K562 (cell line): Measurements from ENCODE around the gene WDR62. TPM values are rescaled to one million over a fixed set of nuclear protein-coding genes. Genes with fewer than 3 reads are reported as not detected.

Experiments used
- ASH1L ChIP-seq: fragments of 450-650 bp; IDR thresholded peaks from 2 replicates; pipeline ENCODE4 v1.6.1; 2018; ENCODE audit warnings: borderline replicate concordance, mild to moderate bottlenecking, low read depth; ENCODE audit not compliant: partially characterized antibody
- BCOR ChIP-seq: fragments of 450-650 bp; IDR thresholded peaks from 2 replicates; pipeline ENCODE4 v1.6.1; 2016
- BRD4 ChIP-seq: fragments of 200-600 bp; sonication (generic); IDR thresholded peaks from 2 replicates; pipeline ENCODE4 v1.6.1; 2017; ENCODE audit warnings: inconsistent platforms
- BRD9 ChIP-seq: fragments of 450-650 bp; IDR thresholded peaks from 2 replicates; pipeline ENCODE4 v1.6.1; 2018; ENCODE audit warnings: low read depth; ENCODE audit not compliant: partially characterized antibody
- FIP1L1 ChIP-seq: fragments of 200-400 bp; formaldehyde crosslinking; IDR thresholded peaks from 2 replicates; pipeline ENCODE4 v1.6.1; 2018; ENCODE audit warnings: mild to moderate bottlenecking, low read depth, low read length; ENCODE audit not compliant: poor library complexity, severe bottlenecking
- GMEB1 ChIP-seq: fragments of 250-450 bp; sonication (Bioruptor Pico); IDR thresholded peaks from 2 replicates; pipeline ENCODE4 v1.4.0; 2020; ENCODE audit warnings: mild to moderate bottlenecking
- GTF2F1 ChIP-seq: IDR thresholded peaks from 2 replicates; pipeline ENCODE4 v1.6.1; 2011; ENCODE audit warnings: low read depth, low read length, improper control_type of control experiment
- HDAC6 ChIP-seq: IDR thresholded peaks from 2 replicates; pipeline ENCODE4 v1.6.1; 2012; ENCODE audit warnings: low read depth, mild to moderate bottlenecking, control low read depth, inconsistent platforms, low read length, moderate library complexity
- HNRNPH1 ChIP-seq: fragments of 200-400 bp; formaldehyde crosslinking; optimal IDR thresholded peaks from 2 replicates; pipeline ENCODE3; 2017; ENCODE audit warnings: low read depth, mild to moderate bottlenecking, low read length, moderate library complexity
- ID3 ChIP-seq, 2 experiments: fragments of 250-450 bp in 1 of 2; fragments of 450-650 bp in 1 of 2; sonication (Bioruptor Pico) in 1 of 2; IDR thresholded peaks; 2 replicates each; pipeline versions ENCODE4 v1.6.1 to v1.8.0; 2016 to 2021; ENCODE audit warnings: mild to moderate bottlenecking in 2 of 2, moderate library complexity in 2 of 2, missing compliant biosample characterization in 1 of 2, missing genetic modification characterization in 1 of 2
- KDM5B ChIP-seq: fragments of 200-600 bp; sonication (generic); IDR thresholded peaks from 2 replicates; pipeline ENCODE4 v1.6.1; 2012; ENCODE audit warnings: low read depth, mild to moderate bottlenecking, moderate library complexity, low read length, control low read depth, inconsistent platforms; ENCODE audit not compliant: insufficient replicate concordance
- KLF13 ChIP-seq: fragments of 450-650 bp; IDR thresholded peaks from 2 replicates; pipeline ENCODE4 v1.6.1; 2016; ENCODE audit warnings: missing genetic modification characterization, low read depth, mild to moderate bottlenecking, missing compliant biosample characterization, moderate library complexity, borderline replicate concordance
- LEF1 ChIP-seq: fragments of 450-650 bp; IDR thresholded peaks from 2 replicates; pipeline ENCODE4 v1.6.1; 2016; ENCODE audit warnings: mild to moderate bottlenecking
- MYC ChIP-seq, 2 experiments: fragments of 250-450 bp in 1 of 2; sonication (Bioruptor Pico) in 1 of 2; IDR thresholded peaks; 2 replicates each; pipeline versions ENCODE4 v1.5.1 to v1.6.1; 2012 to 2021; ENCODE audit warnings: low read depth in 2 of 2, borderline replicate concordance in 1 of 2, improper control_type of control experiment in 1 of 2, low read length in 1 of 2, mild to moderate bottlenecking in 1 of 2, moderate library complexity in 1 of 2
- NBN ChIP-seq: fragments of 450-650 bp; IDR thresholded peaks from 2 replicates; pipeline ENCODE4 v1.6.1; 2016; ENCODE audit warnings: low read depth, mild to moderate bottlenecking
- NRF1 ChIP-seq, 2 experiments: fragments of 450-650 bp; IDR thresholded peaks in 1 of 2; conservative IDR thresholded peaks in 1 of 2; 2 replicates each; pipeline ENCODE4 v1.6.1; 2014; ENCODE audit warnings: mild to moderate bottlenecking in 2 of 2
- PHB ChIP-seq: fragments of 250-450 bp; sonication (Bioruptor Pico); IDR thresholded peaks from 2 replicates; pipeline ENCODE4 v1.5.0; 2021
- SMARCA5 ChIP-seq: fragments of 450-650 bp; IDR thresholded peaks from 2 replicates; pipeline ENCODE4 v1.6.1; 2016
- SNRNP70 ChIP-seq: fragments of 200-400 bp; formaldehyde crosslinking; optimal IDR thresholded peaks from 2 replicates; pipeline ENCODE3; 2017; ENCODE audit warnings: low read depth, low read length
- SOX6 ChIP-seq: fragments of 450-650 bp; IDR thresholded peaks from 2 replicates; pipeline ENCODE4 v1.6.1; 2014; ENCODE audit warnings: mild to moderate bottlenecking
- SRSF3 ChIP-seq: fragments of 200-400 bp; formaldehyde crosslinking; IDR thresholded peaks from 2 replicates; pipeline ENCODE4 v1.6.1; 2016; ENCODE audit warnings: mild to moderate bottlenecking, low read length, moderate library complexity; ENCODE audit not compliant: insufficient read depth
- UBTF ChIP-seq, 2 experiments: IDR thresholded peaks; 2 replicates each; pipeline ENCODE4 v1.6.1; 2012; ENCODE audit warnings: improper control_type of control experiment in 2 of 2, low read depth in 2 of 2, low read length in 2 of 2, borderline replicate concordance in 1 of 2
- ZNF668 ChIP-seq: fragments of 250-450 bp; sonication (Bioruptor Pico); IDR thresholded peaks from 2 replicates; pipeline ENCODE4 v1.8.0; 2022; ENCODE audit warnings: mild to moderate bottlenecking, inconsistent platforms
- ZNF79 ChIP-seq: fragments of 250-450 bp; sonication (Bioruptor Pico); IDR thresholded peaks from 2 replicates; pipeline ENCODE4 v1.4.0; 2020; ENCODE audit warnings: low read depth, mild to moderate bottlenecking, moderate library complexity
- polyA plus RNA-seq, 8 experiments: library from polyadenylated mRNA; depleted of rRNA in 4 of 8; stranded (reverse) in 5 of 8; unstranded in 3 of 8; fragments of >200 nt; fragmentation: Nextera tagmentation in 2 of 8; fragmentation: Illumina TruSeq in 1 of 8; extraction: Ambion mirVana in 2 of 8; extraction: Trizol in 1 of 8; gene quantifications; 2 replicates each; pipeline versions ENCODE4 v1.2.1 to v1.2.3, GENCODE V29; 2011 to 2014; ENCODE audit warnings: inconsistent platforms in 1 of 8, missing spikeins in 1 of 8
- total RNA-seq, 7 experiments: library from RNA; depleted of rRNA in 6 of 7; stranded (reverse); fragments of >200 nt in 6 of 7; fragmentation: Illumina TruSeq in 2 of 7; extraction: Trizol in 2 of 7; gene quantifications; 2 replicates each; pipeline versions ENCODE4 v1.2.1 to v1.2.3, GENCODE V29; 2011 to 2021; ENCODE audit warnings: low replicate concordance in 1 of 7

The WDR62 gene
- total and polyA plus RNA-seq, 9 of the 15 experiments (the other 6 are each of a cell fraction or from before 2014, with no cell fraction given), result 0.35 to 32.8 (median 14.4) TPM

- TF ChIP-seq UBTF (IDR thresholded peaks at IDR 0.05; ENCODE audit: borderline replicate concordance in 1 of 2, low read depth in 2 of 2, low read length in 2 of 2), result peak; percentile 35 to 55; a peak in 1 of 4 replicates
- peak; percentile 20 for TF ChIP-seq KDM5B
- TF ChIP-seq LEF1, result peak; percentile 95
- TF ChIP-seq ZNF79 (CRISPR knock-in tag), result no peak
- TF ChIP-seq BRD9, result no peak
- no peak for TF ChIP-seq PHB (CRISPR knock-in tag)
- peak; percentile 96 to 97 for TF ChIP-seq NRF1 (conservative IDR thresholded peaks at IDR 0.05 in 1 of 2, IDR thresholded peaks at IDR 0.05 in 1 of 2)
- no peak; the same call in 1 of the 2 replicates for TF ChIP-seq NBN
- no peak for TF ChIP-seq GTF2F1
- no peak for TF ChIP-seq HDAC6
- peak; percentile 65 for TF ChIP-seq BCOR
- TF ChIP-seq SNRNP70, result no peak
- no peak for TF ChIP-seq ASH1L
- peak; percentile 41 for TF ChIP-seq FIP1L1
- peak; percentile 71 for TF ChIP-seq GMEB1 (CRISPR knock-in tag)
- no peak for TF ChIP-seq HNRNPH1
- no peak for TF ChIP-seq BRD4
- peak; percentile 74; the same call in 1 of the 2 replicates for TF ChIP-seq MYC (IDR thresholded peaks at IDR 0.05; ENCODE audit: low read depth, low read length)
- TF ChIP-seq MYC (CRISPR knock-in tag; IDR thresholded peaks at IDR 0.05; ENCODE audit: borderline replicate concordance, low read depth), result peak; percentile 90
- TF ChIP-seq ZNF668, result no peak
- TF ChIP-seq SMARCA5, result no peak; the same call in 1 of the 2 replicates
- no peak for TF ChIP-seq ID3 (CRISPR knock-in tag; IDR thresholded peaks at IDR 0.05)
- TF ChIP-seq ID3 (tag; IDR thresholded peaks at IDR 0.05), result peak; percentile 50; the same call in 1 of the 2 replicates
- 0 out of 2 replicates have a peak, but pooled peaks have one; percentile 14 for TF ChIP-seq KLF13 (tag)
- TF ChIP-seq SRSF3, result no peak
- TF ChIP-seq SOX6, result peak; percentile 77
Observed at GRCh38 chr19:36054119-36054732, 471 bp upstream of the WDR62 start, which contains the start of gene THAP8 (continued).
